ENCODE data around the gene PPP1R9A.

Gene PPP1R9A

DNA sequence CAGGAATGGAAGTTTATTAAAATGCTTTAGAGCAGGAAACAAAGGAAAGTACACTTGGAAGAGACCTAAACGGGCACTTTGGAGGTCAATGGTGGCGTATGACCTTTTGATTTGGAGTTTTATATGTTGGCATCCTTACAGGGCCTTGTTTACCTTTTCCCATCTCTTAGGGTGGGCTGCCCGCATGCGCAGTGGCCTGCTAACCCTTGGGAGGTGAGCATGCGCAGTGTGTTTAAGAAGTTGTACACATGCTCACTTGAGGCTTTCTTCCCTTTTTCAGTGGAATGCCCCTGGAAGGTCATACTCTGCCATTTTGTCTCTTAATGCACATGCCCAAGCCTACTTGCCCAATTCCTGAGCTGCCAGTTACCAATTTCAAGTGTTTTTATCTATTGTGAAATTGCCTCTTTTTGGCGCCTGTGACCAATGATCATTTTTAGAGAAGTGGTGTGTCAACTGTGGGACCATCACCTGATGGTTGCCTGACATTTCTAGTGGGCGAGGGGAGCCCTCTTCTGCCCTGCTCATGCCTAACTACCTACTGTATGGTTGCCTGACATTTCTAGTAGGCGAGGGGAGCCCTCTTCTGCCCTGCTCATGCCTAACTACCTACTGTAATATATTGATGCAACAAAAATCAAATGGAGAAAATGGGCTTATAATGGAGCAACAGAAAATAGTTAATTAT, 138.0 kb downstream of the PPP1R9A start:
- no peak for DNase-seq

DNA sequence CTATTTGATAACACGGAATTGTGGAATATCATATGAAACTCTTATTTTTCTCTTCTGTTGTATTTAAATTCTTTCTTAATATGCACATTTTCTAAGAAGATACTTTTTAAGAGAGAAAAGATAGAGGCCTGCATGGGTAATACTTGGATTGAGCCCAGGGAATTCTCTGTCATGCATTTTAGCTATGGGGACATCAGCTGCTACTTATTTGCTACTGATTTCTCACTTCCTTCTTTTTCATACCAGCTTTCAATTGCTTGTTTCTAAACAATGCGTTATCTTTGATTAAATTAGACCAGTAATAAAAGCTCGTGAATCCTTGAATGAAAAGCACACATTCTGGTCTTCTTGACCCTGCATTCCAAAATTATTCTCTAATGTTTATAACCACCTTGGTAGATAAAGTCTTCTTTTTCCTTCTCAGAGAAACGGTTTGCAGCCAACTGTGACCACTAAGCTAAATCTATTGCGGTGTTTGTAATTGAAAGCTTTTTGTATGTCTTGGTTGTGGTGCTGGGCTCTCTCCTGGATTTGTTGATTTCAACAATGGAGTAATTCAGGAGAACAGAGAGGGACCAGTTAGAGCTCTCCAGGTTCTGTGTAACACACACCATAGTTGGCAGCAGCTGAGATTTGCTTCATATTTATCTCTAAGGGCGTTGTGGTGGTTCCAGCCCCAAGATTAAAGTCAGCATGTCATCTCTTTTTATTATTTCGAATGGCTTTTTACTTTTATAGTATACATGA, 139.3 kb downstream of the PPP1R9A start:
- DNase-seq, result no peak

DNA sequence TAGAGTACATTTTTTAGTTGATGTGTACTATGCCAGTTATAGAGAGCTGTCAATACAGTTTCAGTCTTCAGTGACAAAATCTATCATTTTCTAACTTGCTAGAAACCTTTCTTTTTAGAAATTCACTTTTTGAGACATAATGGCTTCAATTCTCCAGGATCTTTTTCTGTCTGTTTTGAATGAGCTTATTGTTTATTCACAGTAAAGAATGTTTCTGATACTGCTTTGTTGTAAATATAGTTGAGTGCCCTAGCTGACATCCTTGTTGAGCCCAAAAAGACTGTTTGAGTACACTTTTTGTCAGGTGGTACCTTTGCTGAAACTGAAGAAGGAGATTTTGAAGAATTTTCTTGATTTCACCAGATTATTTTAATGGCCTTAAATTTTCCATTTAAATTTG, 139.9 kb downstream of the PPP1R9A start:
- DNase-seq, result no peak

DNA sequence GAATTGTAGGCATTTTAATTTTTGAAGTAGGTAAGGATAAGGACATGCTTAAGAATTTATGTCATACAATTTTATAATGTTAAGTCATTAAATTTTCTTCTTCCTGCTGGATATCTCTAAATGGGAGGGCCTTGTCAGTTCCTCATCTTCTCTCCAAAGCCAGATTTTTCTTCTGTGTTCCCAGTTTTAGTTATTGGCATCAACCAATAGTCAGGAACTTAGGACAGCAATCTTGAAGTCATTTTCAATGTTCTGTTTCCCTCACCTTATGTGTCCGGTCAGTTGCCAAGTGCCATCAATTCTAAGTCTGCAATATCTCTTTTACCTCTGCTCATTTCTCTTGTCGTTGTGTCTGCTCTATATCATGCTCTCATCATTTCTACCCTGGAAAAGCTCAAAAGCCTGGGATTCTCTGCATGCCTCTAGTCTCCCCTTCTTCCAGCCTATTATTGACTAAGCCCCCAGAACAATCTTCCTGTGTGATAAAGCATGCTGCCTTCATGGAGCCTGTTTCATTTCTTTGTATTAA, 145.2 kb downstream of the PPP1R9A start:
- DNase-seq, result no peak

DNA sequence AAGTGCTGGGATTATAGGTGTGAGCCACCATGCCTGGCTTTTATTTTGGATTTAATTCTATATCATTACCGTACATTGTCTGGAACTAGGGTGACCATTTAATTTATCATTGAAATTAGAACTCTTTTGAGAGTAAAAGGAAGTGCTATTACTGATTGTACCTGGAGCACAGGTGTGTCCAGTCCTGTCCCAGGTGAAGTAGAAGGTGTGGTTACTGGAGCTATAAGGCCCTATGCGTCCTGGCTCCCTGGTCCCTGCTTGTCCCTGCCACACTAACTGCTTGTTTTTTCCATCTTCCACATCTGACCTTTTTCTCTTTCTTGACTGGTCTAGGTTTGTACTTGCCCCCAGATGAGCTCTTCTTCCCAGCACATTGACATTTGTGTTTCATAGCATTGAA, 147.0 kb downstream of the PPP1R9A start:
- DNase-seq, result no peak

DNA sequence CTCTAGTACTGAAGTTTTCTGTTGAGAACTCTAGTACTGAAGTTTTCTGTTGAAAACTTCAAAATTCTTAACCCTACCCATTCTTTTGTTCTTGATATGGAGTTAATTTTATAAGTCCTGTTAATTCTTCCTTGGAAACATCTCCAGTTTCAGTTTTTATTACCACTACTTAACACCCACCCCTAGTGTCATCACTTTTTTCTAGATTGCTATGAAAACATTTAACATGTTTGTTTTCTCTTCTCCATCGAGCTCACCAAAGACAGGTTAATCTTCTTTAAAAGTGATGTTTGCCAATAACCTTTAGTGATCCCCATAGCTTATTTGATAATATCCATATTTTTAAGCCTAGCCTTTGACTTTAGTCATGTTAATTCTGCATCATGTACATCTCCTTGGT, 147.9 kb downstream of the PPP1R9A start:
- no peak for DNase-seq

DNA sequence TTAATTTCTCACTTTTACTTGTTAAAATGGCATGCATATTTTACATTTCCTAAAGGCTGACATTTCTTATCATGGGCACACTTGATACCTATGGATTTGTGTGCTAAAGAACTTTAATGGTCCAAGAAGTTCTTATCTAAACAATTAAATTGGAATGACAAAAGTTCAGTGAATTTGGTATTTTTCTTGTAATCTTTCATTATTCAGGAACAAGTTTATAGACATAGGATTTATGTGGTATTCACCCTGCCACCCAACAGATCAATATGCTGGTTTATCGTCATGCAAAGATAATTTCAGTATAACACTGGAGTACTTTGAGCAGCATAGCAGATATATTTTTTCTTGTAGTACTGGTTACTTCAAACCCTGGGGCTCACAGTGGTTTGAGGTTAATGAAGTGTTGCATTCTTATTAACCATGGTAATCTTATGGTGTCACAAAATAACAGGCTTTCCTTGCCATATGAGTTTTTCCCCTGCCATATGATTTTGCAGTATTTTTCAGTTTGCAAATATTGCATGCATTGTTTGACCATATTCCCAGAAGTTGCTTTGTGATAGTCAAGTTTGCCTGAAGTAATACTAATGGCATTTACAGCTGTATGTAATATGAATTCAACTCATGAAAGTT, 148.8 kb downstream of the PPP1R9A start:
- no peak for DNase-seq

DNA sequence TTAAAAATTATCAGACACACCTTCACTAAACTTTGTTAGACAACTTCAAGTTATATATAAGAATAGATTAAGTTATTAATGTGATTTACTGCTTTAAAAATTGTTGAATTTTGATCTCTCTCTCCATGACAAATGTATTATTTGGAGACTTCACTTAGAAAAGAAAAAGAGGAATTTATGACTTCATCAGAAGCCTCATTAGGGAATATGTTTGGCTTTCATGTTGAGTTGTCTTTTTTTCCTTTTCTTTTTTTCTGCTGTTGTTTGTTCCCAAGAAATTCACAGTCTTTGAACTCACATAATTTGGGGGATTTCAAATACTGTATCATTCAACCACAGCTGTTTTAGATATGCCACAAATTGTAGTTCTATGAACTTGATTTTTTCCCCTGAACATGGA, 149.5 kb downstream of the PPP1R9A start:
- DNase-seq, result no peak

DNA sequence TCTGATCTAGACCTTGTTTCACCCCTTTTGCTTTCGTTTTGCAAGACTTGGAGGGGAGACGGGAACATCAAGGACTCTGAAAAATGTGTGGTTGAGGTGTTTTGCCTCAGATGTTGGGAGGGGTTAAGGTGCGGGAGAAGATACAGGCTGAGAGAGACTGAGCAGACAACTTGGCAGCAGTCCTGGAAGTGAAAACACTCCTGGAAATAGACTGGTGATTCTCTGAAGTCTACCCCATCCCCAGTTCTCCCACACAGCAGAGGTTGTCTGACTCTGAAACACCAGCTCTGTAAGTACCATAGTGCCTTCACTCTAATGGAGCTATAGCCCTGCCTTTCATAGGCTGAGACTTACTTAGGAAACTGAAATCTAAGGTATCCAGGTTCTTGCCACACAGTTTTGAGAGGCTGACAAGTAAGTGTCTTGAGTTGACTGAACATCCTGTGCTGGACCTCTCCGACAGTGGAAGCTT, 152.5 kb downstream of the PPP1R9A start:
- no peak for DNase-seq

DNA sequence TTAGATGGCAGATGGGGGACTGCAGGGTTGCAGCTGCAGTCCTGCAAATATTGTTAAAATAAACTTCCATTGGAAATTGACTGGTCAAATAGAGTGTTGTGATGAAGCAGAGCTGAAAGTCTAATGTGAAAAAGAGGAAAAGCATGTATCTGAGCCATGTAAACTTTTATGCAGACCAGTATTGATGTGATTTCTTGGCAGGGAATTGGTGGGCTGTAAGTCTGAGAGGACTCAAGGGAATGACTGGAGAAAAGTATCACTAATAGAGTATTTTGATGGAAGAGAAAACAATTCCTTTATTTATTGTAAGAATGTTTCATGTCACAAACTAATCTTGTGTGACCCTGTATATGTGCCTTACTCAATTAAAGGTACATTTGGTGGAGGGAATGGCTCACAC, 155.5 kb downstream of the PPP1R9A start:
- no peak for DNase-seq

DNA sequence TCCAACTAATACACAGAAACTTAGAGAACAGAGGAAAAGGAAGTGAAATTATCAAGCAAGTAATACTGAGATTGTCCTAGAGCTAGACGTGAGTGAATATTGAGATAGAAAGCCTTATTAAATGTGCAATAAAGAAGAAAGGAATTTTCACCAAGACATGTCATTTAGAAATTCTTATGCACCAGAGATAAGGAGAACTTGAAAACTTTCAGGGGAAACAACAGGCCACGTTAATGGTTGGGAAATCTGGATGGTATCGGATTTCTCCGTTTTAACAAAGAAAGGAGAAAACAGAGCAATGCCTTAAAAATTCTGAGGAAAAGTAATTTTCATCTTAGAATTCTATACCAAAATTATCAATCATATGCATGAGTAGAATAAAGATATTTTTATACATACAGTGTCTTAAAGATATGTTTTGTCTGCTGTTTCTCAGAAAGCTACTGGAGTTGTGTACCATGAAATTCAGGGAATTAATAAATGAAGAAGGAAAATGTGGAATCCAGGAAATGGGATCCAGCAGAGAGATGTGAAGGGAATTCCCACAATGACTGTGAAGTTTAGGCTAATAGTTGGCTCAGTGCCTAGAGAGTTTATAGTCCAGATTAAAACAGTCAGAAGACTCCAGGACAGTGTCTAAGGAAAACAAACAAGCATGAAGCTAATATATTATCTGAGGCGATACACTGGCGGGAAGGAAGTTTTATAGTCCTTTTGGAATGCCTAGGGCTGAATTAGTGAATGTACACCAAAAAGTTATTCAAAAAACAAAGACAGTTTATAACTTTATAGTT, 159.5 kb downstream of the PPP1R9A start:
- no peak for DNase-seq

DNA sequence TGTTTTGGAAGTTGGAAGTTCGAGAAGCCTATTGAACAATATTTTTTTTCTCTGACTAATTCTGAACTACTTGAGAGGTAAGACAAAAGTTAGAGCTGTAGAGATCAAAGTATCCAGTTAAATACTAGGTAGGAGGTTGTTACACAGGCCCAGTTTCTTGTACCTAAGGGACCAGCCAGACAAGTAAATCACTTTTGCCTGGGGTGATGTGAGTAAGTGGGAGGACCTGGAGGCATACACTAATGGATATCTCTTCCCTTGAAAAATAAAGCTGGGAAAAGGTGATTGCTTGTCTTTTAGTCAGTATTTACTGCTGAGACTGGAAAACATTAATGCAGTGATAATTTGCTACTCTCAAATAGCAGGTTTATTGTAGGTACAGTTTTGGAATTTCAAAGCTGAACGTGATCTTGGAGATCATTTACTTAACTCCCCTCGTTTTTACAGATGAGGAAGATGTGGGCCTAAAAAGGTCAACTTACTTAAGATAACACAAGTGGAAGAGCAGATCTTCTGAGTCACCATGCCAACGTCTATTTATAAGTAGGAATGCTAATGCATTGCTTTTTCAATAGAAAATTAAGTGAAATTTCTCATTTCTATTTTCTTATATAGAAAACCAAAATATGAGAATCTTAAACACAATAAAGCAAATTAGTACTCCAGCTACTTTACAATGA, 181.3 kb downstream of the PPP1R9A start:
- DNase-seq, result no peak

DNA sequence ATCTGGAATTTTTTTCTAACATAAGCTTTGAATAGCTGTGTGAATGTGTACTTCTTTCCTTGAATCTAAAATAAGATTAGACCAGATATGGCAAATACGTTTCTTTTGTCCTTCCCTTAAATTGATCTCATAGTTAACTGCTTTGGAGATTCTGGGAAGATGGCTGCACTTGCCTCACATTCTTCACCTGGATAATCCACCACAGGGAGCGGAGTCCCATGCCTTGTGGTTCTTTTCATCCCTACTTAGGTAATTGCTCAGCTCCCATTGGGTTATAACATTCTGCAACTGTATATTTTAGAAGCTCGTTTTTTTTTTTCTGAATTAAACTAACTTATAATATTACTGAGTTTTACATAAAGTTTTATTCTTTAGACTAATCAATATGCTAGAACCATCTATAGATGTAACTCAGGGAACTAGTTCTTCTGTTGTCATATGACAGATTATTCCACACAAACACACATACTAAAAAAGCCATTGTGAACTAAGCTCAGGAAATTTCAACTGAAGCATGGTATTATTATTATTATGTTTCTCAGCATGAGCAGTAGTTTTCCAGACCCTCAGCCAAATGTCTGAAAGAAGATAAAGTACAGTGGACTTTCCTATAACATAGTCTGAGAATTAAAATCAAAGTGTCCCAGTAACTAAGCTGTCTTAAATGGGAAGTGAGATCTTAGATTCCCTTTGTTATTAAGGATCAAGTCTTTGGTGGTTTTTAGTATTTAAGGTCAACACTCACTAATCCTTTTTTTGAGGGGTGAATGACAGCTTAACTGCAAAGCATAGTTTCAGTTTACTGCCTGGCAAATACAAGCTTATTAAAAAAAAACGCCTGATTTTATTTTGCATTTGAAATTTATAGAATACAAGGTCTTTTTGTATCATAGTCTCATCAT, 182.3 kb downstream of the PPP1R9A start:
- DNase-seq, result no peak

DNA sequence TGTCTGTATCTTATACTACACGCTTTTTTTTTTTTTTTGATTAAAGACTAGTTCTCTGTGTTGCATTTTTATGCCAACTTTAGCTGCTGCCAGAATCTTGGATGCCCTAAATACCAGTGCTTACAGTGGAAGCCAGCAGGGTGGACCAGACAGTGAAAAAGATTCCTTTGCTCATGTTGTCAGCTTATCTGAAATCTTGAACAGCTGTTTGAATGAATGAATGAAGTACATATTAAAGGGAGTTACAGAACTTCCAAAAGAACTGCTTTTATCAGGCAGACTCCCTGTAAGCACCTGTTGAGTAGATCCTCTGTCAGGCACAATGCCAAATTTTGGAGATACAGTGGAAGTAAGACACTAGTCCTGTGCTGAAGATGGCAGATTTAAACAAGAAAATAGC, 184.9 kb downstream of the PPP1R9A start:
- no peak for DNase-seq

DNA sequence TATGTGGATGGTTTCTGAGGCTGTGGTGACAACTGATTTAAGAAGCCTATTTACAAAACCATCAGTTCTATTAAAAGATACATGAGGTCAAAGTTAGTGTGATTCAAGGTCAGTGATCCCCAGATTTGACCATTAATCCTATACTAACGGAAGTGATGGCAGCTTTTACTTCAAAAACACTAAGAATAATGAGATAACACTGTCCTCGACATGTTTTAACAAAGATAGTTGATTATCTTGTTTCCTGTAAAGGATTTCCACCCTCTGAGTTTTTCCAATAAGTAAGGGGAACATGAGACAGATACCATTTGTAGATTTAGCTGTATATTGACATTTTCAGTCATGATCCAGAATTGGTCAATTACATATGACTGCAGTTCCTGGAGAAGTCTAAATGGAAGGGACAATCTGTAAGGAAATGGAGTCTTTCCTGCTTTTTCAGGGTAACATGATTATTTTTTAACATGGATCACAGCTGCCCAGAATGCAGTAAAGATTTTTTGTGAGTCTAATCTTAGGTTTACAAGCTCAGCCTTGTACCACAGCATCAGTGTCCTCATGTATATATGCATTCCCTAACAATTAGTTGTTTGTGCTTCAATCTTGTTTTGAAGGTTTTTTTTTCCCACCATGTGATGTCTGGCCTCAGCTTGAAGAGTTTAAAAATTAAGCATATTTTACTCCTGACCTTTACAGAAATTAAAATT, 188.0 kb downstream of the PPP1R9A start:
- no peak for DNase-seq

DNA sequence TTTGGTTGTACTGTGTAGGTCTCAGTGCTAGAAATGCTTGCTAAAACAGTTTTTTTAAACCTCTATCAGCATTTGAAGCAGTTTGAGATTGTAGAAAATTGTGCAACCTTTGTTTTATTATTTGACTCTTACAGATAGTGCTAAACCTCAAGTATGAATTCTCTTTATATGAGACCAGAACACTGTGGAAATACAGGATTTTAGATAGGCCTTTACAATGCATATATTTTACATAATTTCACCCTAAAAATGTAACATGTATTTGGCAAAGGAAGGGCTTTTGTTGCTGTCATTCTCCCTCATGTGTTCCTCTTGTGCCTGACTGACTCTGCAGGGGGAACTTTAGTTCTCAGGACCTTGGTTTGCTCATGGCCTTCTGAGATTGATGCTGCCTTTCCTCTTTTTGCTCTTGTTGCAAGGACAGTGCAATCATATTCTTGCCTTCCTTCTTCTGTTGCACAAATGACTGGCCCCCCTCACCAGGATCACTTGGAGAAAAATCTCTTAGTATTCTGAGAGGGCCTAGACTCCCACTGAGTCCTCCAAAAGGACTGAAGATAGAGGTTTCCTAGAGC, 188.7 kb downstream of the PPP1R9A start:
- no peak for DNase-seq

DNA sequence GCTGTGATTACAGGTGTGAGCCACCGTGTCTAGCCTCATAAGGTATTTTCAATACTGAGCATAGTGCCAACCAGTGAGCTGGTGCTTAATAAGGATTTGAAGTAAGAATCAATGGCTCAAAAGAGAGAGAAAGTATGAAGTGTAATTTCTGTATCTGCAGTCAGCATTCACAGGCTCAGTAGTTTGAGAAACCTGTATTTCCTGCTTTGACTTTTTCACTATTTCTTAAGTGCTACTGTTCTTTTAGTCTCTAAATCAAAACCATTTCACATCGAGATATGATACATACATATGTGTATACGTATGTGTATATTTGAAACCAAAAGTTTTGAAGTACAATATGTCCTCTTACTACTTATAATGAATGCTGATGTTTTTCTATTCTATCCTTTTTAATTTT, 189.9 kb downstream of the PPP1R9A start:
- no peak for DNase-seq

DNA sequence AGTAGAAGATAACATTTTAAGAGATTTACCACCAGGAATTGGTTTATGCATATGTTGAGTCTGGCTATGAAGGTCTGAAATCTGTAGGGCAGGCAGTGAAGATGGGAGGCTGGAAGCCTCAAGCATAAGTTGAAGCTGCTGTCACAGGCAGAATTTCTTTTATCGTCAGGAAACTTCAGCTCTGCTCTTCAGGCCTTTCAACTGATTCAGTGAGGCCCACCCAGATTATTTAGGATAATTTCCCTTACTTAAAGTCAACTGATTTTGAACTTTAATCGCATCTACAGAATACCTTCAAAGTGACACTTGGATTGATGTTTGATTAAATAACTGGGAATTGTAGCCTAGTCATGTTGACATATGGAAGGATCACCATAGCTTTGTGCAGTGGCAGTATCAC, 190.5 kb downstream of the PPP1R9A start:
- no peak for DNase-seq

DNA sequence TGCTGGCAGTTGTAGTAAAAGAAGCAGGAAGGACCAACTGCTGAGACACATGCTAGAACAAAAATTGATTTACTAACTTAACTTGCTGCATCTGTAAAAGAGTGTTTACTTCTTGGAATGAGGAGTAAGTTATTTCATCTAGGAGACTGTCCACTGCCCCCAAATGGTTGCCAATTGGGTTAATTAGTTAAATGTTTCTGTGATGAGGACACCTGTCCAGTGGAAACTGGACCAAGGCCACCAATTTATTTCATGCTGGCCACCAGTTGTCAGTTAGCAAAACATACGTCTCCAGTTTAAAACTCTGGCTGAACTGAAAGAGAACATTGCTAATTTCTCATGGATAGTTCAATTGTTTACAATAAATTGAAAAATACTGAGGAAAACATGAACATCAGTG, 191.7 kb downstream of the PPP1R9A start:
- no peak for DNase-seq

DNA sequence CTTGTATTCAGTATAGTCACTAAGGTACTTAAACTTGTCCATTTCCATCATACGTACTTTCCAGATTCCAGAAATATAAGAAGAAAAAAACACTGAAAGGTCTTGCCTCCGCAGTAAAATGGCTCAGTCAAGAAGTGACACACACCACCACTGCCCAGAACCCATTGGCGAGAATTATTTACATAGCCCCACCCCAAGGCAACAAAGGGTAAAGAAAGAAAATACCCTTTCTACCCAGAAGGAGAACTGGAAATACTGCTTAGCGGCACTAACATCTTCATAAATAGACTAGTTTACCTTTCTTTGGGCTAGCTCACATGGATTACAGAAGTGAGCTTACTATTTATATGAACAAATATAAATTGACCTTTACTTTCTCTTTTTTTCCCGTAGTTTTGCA, 194.0 kb downstream of the PPP1R9A start:
- DNase-seq, result no peak

Measured in NK-92 treated with Interleukin-12 subunit alpha and Interleukin-12 subunit beta, amount 100 ng/mL, for 24 hours (cell line).